GM21737 (cell line): ENCODE data around the gene GOLT1B.

ENCODE experiments used
- ATAC-seq: cut with Tn5 transposase; IDR thresholded peaks from one replicate; pipeline ENCODE4 v1.9.1; 2021; ENCODE audit warnings: mild to moderate bottlenecking, moderate library complexity; ENCODE audit not compliant: unreplicated experiment

The GOLT1B gene

GRCh38 chr12:21521541-21521940 lies 20.0 kb downstream of the GOLT1B start:
- ATAC-seq, result no peak

- no peak for ATAC-seq
These were observed 21.6 kb downstream of the GOLT1B start for GRCh38 chr12:21523148-21523547.

DNA sequence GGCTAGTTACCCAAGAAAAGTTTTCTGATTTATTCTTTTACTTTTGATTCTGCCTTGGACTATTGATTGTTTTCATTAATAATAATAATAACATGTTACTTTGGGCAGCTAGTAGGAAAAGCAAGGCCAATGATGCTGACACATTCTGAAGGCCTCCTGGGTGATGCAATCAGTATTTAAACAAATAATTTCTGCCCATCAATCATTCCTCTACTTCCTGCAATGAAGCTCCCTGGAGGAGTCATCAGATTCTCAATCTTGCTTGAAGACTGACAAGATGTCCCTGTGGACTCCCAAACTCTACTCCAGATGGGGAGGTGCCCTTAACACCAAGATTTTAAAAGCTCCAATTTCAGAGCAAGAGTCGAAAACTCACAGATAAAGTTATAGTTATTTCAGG lies 24.5 kb downstream of the GOLT1B start, which contains the start of gene SPX:
Gene SPX (plus strand): TSS at position 244 of the 400 bp plus-strand sequence. CDS start 177 bp downstream, outside the sequence.
- ATAC-seq, result no peak

DNA sequence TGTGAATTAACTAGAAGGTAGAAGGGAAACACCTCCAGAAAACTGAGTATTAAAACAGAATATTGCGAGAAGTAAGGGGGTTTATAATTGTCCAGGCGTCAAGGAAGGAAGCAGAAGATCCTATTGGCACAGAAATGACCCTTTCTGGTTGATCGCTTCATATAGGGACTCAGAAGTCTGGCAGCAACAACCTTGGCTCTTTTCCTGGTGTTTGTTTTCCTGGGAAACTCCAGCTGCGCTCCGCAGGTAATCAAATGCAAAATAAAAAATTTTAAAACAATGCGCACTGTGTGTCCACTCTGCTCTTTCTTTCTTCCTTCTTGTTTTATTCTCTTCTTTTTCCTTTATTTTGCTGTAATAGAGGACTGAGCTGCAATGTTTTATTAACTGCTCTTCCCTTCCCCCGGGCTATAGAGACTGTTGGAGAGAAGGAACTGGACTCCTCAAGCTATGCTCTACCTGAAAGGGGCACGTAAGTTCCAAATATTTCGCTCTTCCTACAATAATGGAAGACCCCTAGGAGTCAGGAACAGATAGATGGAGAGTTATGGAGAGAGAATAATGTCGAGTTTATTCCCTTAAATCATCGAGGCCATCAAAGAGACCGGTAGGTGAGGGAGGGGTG lies 25.2 kb downstream of the GOLT1B start:
- ATAC-seq, result no peak

- ATAC-seq, result peak; percentile 99
These were observed 26.0 kb downstream of the GOLT1B start for GRCh38 chr12:21527451-21528180.

GRCh38 chr12:21528953-21529352 lies 27.4 kb downstream of the GOLT1B start:
- no peak for ATAC-seq

GRCh38 chr12:21529456-21529855 lies 27.9 kb downstream of the GOLT1B start:
- ATAC-seq, result no peak

DNA sequence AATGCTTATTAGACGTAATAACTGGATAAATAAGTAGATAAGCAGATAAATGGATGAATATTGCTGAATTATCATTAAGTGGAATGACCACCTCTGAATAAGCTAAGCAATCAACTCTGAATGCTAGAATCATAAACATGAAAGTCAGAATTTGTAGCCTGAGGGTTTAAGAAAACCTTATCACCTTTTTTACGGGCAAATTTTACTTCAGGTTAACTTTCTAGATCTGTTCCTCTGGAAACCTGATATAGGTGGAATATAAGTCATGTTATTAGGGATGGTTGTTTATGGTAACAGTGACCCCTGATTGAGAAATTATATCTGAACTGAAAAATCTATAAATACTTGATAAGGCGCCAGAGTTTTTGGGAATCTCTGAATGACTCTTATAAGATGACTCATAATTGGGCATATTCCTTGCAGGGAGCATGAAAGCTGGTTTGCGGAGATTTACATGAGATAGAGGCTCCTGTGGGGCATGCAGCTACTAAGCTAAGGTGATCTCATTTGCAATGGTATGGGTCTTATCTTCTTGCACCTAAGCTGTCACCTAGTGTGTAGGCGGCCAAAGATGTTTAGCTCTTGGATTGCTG lies 36.6 kb downstream of the GOLT1B start:
- no peak for ATAC-seq

GRCh38 chr12:21539797-21540196 lies 38.2 kb downstream of the GOLT1B start:
- ATAC-seq, result no peak

- ATAC-seq, result no peak
These were observed 40.2 kb downstream of the GOLT1B start for GRCh38 chr12:21541773-21542172.

- ATAC-seq, result no peak
These were observed 40.8 kb downstream of the GOLT1B start for GRCh38 chr12:21542403-21542802.

- ATAC-seq, result no peak
These were observed 41.6 kb downstream of the GOLT1B start for GRCh38 chr12:21543151-21543550.

GRCh38 chr12:21545557-21545956 lies 44.0 kb downstream of the GOLT1B start:
- ATAC-seq, result no peak

GRCh38 chr12:21546716-21547115 lies 45.1 kb downstream of the GOLT1B start:
- ATAC-seq, result no peak

GRCh38 chr12:21547437-21547836 lies 45.8 kb downstream of the GOLT1B start:
- ATAC-seq, result no peak

GRCh38 chr12:21551841-21552465 lies 50.4 kb downstream of the GOLT1B start:
- ATAC-seq, result no peak

- ATAC-seq, result no peak
These were observed 51.2 kb downstream of the GOLT1B start for GRCh38 chr12:21552635-21553328.

DNA sequence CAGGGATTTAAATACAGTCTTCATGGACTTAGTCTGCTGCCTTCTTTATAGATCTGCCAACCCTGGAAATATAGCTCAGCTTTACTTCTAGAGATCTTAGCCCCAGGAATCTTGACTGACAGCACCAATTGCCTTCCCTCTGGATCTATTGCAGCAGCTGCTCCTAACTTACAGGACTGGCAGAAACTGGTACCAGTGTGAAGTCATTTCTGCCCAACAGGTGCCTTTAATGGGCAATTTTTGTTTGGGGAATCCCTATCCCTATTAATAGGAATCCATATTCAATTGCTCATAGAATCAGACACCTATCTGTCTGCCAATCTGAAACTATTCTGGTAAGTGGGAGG lies 51.7 kb downstream of the GOLT1B start:
- ATAC-seq, result no peak

DNA sequence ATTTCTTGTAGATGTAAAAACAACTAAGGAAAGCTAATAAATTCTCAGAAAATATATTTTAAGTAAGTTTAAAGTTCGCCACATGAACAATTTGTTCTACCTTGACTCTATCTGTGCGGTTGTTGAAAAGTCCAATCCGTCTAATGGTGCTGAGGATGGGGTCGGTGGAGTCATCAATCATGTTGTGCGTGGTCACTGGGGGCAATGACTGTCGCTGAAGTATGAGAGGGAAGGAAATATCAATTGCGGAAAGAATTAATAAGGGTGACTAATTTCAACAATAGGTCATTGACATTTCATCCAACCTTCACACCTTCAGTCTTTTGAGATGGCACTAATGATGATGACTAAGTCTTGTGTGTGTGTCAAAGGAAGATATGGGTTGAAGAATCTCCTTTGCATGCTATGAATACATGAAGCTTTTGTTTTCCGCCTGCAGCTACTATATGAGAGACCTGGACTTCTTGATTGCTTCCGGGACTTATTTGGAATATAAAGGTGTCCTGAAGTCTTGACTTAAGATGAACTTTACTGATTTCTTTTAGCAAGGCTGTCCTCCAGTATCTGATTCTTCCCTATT lies 56.6 kb downstream of the GOLT1B start:
- ATAC-seq, result no peak

DNA sequence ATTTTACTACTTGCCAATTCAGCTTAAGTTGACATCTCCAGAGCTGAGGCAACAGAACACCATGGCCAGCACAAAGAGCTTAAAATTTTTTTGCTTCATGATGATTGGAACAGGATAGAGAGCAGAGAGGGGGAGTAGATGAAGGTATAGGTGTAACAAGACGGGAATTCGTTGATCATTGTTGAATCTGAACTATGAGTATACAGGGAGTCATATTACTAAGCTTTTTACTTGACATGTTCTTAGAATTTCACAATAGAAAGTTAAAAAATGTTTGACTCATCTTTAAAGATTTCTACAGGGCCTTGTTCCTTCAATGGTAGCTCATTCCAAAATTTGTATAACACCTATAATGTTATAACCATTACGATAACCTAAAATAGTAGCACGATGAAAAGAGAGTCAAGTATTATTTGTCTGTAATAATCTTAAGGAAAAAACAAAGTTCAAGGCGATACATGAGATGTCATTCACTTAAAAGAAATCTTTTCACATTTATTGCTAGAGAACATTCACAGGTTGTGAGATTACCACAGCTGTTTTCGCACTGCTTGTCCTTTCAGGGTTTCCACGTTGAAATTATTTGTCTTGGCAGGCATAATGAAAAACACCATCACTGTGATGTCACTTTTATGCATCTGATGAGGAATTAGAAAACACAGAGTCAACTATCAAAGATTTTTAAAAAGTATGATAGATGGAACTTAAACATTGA lies 58.4 kb downstream of the GOLT1B start:
- ATAC-seq, result no peak
